ENCODE results near the gene FGF21. TPM values are rescaled to one million over a fixed set of nuclear protein-coding genes. Genes with fewer than 3 reads are reported as not detected.

Gene FGF21
- polyA plus RNA-seq, 1 of the 3 experiments (the other 2 are of a cell fraction): not detected

DNA sequence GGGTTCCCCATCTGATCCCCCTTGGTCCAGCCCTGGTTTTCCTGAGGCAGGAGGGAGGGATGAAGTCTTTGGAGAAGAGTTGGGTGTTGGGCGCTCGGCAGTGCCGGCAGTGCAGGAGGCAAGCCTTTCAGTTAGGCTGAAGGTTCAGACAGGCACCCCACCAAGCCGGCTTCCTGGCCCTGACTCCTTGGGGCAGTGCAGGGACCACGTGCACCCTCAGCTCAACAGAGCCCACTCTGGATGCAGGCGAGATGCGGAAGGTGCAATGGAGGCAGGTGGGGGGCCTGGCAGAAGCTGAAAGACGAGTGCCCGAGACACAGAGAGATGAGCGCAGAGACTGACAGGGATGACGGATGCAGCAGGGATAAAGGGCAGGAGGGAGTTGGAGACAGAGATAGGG lies 46.9 kb upstream of the FGF21 start:
- Histone ChIP-seq H3K4me2 (no peak overlapping the region), H2AFZ (ENCODE audit: low read depth) (no peak overlapping the region), H3F3A (replicated peaks; ENCODE audit: insufficient read depth) (no peaks in the 10 kb centered on the region), H4K20me1 (ENCODE audit: insufficient read depth) (no peaks in the 10 kb centered on the region), H3K9me3 (no peaks in the 10 kb centered on the region), H3K27ac (ENCODE audit: low read depth in 2 of 2, low read length in 1 of 2) (no peak overlapping the region), H3K79me2 (ENCODE audit: insufficient read depth) (peaks cover 5% of the 10 kb centered on the region), H3K9ac (no peak overlapping the region), H3K9me2 (no peaks in the 10 kb centered on the region), H3K36me3 (replicated peaks in 1 of 2; ENCODE audit: control insufficient read depth in 1 of 2, insufficient read depth in 2 of 2, low read length in 1 of 2) (no peaks in the 10 kb centered on the region), H3K4me1 (ENCODE audit: control insufficient read depth in 1 of 2, insufficient read depth in 2 of 2, low read depth in 1 of 2, low read length in 1 of 2) (peaks cover 0 to 7% of the 10 kb centered on the region in 2 experiments; a peak in 1 of 4 replicates), H3K4me3 (ENCODE audit: low read depth in 2 of 2, low read length in 1 of 2) (no peak overlapping the region), H3K27me3 (ENCODE audit: insufficient read depth) (no peaks in the 10 kb centered on the region)
- ChIA-PET POLR2A (no interaction called here), CTCF (no interaction called here)
- no peak for TF ChIP-seq TAF1 (IDR thresholded peaks at IDR 0.05; ENCODE audit: borderline replicate concordance, low read depth, low read length)
- no peak for TF ChIP-seq EP300 (IDR thresholded peaks at IDR 0.05; ENCODE audit: borderline replicate concordance in 1 of 2, low read depth in 1 of 2, low read length in 1 of 2)
- TF ChIP-seq ELF1 (IDR thresholded peaks at IDR 0.05): no peak
- TF ChIP-seq RCOR1 (IDR thresholded peaks at IDR 0.05; ENCODE audit: low read length): no peak
- TF ChIP-seq, protein P1, sequence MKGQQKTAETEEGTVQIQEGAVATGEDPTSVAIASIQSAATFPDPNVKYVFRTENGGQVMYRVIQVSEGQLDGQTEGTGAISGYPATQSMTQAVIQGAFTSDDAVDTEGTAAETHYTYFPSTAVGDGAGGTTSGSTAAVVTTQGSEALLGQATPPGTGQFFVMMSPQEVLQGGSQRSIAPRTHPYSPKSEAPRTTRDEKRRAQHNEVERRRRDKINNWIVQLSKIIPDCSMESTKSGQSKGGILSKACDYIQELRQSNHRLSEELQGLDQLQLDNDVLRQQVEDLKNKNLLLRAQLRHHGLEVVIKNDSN (IDR thresholded peaks at IDR 0.05; ENCODE audit: borderline replicate concordance, low read depth): no peak
- no peak for TF ChIP-seq NRF1 (IDR thresholded peaks at IDR 0.05; ENCODE audit: low read depth, low read length)
- TF ChIP-seq EZH2phosphoT487 (IDR thresholded peaks at IDR 0.05; ENCODE audit: borderline replicate concordance, low read depth): no peak
- no peak for TF ChIP-seq GATA2 (CRISPR knock-in tag; IDR thresholded peaks at IDR 0.05)
- no peak for TF ChIP-seq RXRA (IDR thresholded peaks at IDR 0.05; ENCODE audit: borderline replicate concordance, low read depth)
- TF ChIP-seq MXI1 (IDR thresholded peaks at IDR 0.05; ENCODE audit: low read depth, low read length): no peak
- no peak for TF ChIP-seq SIN3A (IDR thresholded peaks at IDR 0.05; ENCODE audit: borderline replicate concordance, low read depth, low read length)
- TF ChIP-seq RFX5 (IDR thresholded peaks at IDR 0.05; ENCODE audit: low read length): no peak
- TF ChIP-seq POLR2AphosphoS5 (IDR thresholded peaks at IDR 0.05; ENCODE audit: low read depth, low read length): no peak
- no peak for TF ChIP-seq SMC3 (IDR thresholded peaks at IDR 0.05; ENCODE audit: low read depth, low read length)
- 70% methylated on average over 11 of the region's 11 CpGs for WGBS (ENCODE audit: low lambda C conversion rate)
- no peak for DNase-seq

DNA sequence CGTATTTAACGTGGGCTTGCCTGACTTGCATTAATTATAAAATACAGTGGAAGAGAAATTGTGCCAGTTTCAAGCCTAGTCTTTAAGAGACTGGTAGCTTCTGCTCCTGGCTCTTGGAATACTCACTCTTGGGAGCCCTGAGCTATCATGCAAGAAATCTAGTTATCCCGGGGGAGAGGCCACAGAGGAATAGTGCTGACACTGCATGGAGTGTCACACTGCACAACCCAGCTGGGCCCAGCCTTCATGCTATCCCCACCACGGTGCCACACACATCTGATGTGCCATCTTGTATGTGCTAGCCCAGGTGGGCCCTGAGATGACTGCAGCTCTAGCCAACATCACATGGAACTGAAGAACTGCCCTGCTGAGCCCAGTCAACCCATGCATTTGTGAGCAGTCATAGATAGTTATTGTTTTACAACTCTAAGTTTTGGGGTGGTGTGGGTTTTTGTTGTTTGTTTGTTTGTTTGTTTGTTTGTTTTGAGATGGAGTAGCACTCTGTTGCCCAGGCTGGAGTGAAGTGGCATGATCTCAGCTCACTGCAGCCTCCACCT lies 44.1 kb upstream of the FGF21 start:
- H2AFZ ChIP-seq (ENCODE audit: low read depth): no peak overlapping the region
- no peak overlapping the region for H3K27ac ChIP-seq (ENCODE audit: low read depth in 2 of 2, low read length in 1 of 2)
- H3F3A ChIP-seq (replicated peaks; ENCODE audit: insufficient read depth): peaks cover 4% of the 10 kb centered on the region
- no peak for DNase-seq
- H3K36me3 ChIP-seq (replicated peaks in 1 of 2; ENCODE audit: control insufficient read depth in 1 of 2, insufficient read depth in 2 of 2, low read length in 1 of 2): no peaks in the 10 kb centered on the region
- CTCF ChIA-PET: interaction anchor here (1.7 to 4.5 kb wide), 2 partner anchors 33 to 36 kb away, joined by 4 to 30 read pairs; no protein-coding TSS in a partner anchor
- WGBS (ENCODE audit: low lambda C conversion rate): 90% methylated on average over 4 of the region's 4 CpGs
- no peak overlapping the region for H3K4me2 ChIP-seq
- H3K4me1 ChIP-seq (ENCODE audit: control insufficient read depth in 1 of 2, insufficient read depth in 2 of 2, low read depth in 1 of 2, low read length in 1 of 2): peaks cover 0 to 20% of the 10 kb centered on the region in 2 experiments; a peak in 1 of 4 replicates
- no peaks in the 10 kb centered on the region for H4K20me1 ChIP-seq (ENCODE audit: insufficient read depth)
- no peaks in the 10 kb centered on the region for H3K27me3 ChIP-seq (ENCODE audit: insufficient read depth)
- H3K9ac ChIP-seq: no peak overlapping the region
- H3K4me3 ChIP-seq (ENCODE audit: low read depth in 2 of 2, low read length in 1 of 2): no peak overlapping the region
- POLR2A ChIA-PET: interaction anchor here (0.7 kb wide), 1 partner anchor 14 kb away, joined by 4 read pairs; no protein-coding TSS in a partner anchor
- no peaks in the 10 kb centered on the region for H3K9me2 ChIP-seq
- TF ChIP-seq SIN3A (IDR thresholded peaks at IDR 0.05; ENCODE audit: borderline replicate concordance, low read depth, low read length) (no peak), TCF12 (IDR thresholded peaks at IDR 0.05) (no peak), RCOR1 (IDR thresholded peaks at IDR 0.05; ENCODE audit: low read length) (no peak), FOXJ3 (CRISPR knock-in tag; IDR thresholded peaks at IDR 0.05) (no peak), CHD2 (IDR thresholded peaks at IDR 0.05; ENCODE audit: low read length, partially characterized antibody) (no peak), RXRA (IDR thresholded peaks at IDR 0.05; ENCODE audit: borderline replicate concordance, low read depth) (no peak), JUND (IDR thresholded peaks at IDR 0.05) (no peak), GATA2 (CRISPR knock-in tag; IDR thresholded peaks at IDR 0.05) (no peak), EZH2phosphoT487 (IDR thresholded peaks at IDR 0.05; ENCODE audit: borderline replicate concordance, low read depth) (no peak)
- TF ChIP-seq, protein P2, sequence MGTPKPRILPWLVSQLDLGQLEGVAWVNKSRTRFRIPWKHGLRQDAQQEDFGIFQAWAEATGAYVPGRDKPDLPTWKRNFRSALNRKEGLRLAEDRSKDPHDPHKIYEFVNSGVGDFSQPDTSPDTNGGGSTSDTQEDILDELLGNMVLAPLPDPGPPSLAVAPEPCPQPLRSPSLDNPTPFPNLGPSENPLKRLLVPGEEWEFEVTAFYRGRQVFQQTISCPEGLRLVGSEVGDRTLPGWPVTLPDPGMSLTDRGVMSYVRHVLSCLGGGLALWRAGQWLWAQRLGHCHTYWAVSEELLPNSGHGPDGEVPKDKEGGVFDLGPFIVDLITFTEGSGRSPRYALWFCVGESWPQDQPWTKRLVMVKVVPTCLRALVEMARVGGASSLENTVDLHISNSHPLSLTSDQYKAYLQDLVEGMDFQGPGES (IDR thresholded peaks at IDR 0.05; ENCODE audit: low read depth, low read length): no peak
- H3K79me2 ChIP-seq (ENCODE audit: insufficient read depth): peaks cover 17% of the 10 kb centered on the region
- H3K9me3 ChIP-seq: no peaks in the 10 kb centered on the region

All from SK-N-SH (cell line).